ENCODE results near the gene COA5.
A peak's percentile ranks its signal among the peaks of the same experiment; 100 is the strongest.
"Not testable (repeated sequence)": the region's sequence is repeated elsewhere in the genome, so short reads cannot be mapped to it uniquely, and the experiment has no call there.

The COA5 gene

DNA sequence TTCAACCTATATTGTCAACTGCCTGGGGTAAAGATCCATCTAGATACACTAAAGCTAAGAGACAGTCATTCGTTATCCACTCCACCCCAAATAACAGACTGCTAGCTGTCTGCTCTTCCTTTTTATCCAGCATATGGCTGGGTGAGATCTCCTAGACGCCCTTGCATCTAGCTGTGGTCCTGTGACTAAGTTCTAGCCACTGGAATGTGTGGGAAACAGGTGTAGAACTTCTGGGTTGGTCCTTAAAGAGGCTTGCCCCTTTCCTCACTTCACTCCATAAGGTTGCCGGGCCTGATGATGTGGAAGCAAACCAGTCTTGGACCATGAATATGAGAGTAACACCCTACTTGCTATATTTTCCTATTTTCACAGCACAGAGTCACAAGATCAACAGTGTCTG is 3.2 kb downstream of the COA5 start:
- no peak for DNase-seq

DNA sequence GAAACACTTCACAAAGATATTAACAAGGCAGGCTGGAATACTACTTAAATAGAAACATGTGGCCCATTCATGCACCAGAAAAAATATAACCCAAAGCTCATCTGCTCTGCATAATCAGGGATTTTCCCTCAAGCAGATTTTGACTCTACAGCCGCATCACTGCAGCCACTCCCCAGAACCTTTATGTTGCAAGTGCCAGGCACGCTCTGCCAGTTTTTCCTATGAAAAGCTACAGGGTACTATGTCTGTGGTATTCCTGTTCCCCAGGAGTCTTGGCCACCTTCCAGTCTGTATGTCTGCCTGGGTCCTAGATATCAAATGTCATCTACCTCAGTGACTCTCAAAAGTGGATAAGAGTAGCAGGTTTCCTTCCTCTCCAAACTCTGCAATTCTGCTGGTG is 3.8 kb downstream of the COA5 start:
- DNase-seq: peak; percentile 16

DNA sequence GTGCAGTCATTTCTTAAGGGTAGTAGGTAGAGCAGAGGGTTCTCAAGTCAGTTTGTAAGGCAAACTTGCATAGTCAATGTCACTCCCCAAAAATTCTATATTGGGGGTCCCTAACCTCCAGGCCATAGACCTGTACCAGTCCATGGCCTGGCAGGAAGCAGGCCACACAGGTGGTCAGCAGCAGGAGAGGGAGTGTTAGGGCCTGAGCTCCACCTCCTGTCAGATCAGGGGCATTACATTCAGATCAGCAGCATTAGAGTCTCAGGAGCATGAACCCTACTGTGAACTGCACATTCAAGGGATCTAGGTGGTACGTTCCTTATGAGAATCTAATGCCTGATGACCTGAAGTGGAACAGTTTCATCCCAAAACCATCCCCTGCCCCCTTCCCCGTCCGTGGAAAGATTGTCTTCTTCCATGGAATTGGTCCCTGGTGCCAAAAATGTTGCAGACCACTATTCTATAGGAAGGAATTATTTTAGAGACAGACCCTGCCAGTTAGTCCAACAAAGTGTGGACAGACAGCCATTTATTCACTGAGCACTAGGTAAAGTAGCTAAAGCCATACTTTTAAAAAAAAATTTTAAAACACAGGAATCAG is 6.7 kb downstream of the COA5 start:
- peak; percentile 45 for DNase-seq

DNA sequence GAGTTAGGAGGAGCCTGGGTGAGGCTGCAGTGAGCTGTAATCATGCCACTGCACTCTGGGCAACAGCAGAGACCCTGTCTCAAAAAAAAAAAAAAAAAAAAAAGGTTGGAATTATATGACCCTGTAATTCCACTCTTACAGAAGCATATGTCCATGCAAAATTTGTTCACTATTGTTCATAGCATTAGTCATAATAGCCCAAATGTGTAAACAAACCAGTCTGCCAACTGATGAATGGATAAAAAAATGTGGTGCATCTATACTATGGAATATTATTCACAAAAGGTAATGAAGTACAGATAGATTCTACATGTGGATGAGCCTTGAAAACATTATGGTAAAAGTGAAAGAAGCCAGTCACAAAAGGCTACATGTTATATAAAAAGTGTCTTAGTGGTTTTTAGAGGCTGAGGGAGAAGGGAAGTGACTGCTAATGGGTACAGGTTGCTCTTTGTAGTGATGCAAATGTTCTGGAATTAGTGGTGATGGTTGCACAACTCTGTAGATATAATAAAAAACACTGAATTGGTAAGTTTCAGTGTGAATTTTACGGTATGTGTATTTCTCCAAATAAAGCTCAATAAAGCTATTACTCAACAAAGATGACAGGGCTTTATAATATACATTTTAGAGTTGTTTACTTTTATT is 9.4 kb downstream of the COA5 start:
- no peak for DNase-seq

DNA sequence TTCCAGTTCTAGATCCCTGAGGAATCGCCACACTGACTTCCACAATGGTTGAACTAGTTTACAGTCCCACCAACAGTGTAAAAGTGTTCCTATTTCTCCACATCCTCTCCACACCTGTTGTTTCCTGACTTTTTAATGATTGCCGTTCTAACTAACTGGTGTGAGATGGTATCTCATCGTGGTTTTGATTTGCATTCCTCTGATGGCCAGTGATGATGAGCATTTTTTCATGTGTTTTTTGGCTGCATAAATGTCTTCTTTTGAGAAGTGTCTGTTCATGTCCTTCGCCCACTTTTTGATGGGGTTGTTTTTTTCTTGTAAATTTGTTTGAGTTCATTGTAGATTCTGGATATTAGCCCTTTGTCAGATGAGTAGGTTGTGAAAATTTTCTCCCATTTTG is 13.6 kb downstream of the COA5 start:
- not testable (repeated sequence) for DNase-seq

DNA sequence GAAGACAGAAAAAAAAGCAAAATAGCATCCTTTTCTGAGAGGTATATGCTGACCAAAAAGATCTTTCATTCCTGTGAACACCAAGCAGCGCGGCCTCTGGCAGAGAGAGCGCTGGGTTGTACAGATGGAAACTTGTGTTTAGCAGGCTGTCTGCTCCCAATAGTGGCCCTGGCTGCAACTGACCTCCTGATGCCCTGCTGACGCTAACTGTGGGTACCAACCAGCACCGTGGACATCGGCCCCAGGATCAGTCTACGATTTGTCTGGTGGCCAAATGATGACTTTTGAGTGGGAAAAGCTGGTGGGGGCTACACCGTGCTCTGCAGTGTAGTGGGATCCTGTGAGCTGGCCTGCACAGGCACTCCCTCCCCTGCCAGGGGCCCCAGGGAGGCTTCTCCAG is 15.7 kb downstream of the COA5 start:
- DNase-seq: no peak

DNA sequence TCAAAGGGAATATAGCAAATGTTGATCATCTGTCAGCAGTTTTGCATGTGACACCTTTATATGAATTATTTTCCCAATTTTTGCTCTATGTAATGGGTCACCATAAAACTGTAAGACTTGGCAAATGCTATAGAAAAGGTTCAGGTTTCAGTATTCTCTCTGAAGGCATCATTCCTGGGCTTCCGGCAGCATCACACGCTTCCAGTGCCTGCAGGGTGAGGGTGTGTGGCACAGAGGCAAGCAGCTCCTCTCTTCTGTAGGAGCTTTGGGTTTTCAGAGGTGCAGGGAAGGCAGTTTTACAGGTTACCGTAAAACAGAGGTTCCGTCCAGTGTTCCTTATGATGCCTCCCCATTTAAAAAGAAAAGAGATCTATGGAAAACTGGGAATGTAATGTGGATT is 18.8 kb downstream of the COA5 start:
- no peak for DNase-seq

DNA sequence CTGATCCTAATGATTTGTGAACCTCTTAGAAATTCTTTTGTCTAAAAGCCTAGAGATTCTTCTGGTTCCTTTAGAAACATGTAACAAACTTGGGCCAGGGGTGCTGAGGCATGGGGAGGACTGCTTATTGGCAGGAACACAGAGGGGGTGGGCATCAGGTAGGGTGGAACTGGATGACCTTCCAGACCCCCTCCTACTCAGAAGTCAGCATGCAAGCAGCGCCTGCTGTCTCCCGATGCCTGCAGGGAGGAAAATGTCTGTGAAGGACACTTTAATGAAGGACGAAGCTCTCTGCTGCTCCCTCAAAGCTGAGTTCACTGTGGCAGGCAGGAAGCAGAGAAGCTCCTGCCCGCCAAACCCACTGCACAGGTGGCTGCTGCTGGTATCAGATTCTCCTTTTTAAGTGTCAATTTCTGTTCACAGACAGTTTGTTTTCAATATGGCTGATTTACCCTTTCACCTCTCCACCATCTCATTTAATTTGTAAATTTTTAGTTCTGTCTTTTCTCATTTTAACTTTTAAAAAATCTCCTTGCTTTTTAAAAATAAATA is 19.4 kb downstream of the COA5 start:
- DNase-seq: no peak

DNA sequence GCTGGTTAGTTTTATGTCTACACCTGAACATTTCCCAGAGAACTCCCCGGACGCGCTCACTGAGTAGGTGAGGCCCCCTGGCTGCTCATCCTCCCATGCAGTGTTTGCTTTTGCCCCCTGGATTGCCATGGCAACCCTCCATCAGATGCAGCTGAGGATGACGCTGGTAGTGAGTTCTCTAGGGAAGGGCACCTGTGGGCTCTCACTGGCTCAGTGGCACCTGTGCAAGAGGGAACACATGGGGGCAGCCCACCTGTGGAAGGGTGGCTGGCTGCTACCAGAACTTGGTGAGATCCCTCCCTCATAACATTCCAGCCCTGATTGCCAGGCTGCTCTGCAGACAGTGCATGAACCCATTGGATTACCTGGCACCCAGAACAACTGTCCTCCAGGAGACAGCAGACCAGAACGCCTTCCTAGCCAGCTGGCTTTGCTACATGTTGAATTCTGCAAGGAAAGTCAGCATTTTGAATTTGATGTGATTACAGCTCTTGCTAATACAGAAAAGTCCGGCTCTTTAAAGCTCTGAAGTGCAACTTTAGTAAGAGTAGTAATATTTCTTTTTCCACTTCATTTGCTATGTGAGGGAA is 21.7 kb downstream of the COA5 start:
- DNase-seq: no peak

DNA sequence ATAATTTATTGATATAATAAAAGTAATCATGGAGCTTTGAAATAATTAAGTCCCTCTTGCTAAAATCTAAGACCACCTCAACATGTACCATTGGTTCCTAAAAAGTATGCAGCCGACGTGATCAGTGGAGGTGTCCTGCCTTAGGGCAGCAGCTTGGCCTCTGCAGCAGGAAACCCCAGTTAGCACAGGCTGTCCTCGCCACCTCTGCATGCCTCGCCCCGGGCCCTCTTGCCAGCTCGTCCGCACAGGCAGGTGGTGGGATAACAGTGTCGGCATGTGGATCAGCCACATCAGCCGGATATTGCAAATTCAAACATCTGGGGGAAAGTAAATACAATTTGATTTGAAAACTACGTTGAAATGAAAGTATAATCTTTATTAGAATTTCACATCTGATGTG is 22.9 kb downstream of the COA5 start:
- DNase-seq: no peak

DNA sequence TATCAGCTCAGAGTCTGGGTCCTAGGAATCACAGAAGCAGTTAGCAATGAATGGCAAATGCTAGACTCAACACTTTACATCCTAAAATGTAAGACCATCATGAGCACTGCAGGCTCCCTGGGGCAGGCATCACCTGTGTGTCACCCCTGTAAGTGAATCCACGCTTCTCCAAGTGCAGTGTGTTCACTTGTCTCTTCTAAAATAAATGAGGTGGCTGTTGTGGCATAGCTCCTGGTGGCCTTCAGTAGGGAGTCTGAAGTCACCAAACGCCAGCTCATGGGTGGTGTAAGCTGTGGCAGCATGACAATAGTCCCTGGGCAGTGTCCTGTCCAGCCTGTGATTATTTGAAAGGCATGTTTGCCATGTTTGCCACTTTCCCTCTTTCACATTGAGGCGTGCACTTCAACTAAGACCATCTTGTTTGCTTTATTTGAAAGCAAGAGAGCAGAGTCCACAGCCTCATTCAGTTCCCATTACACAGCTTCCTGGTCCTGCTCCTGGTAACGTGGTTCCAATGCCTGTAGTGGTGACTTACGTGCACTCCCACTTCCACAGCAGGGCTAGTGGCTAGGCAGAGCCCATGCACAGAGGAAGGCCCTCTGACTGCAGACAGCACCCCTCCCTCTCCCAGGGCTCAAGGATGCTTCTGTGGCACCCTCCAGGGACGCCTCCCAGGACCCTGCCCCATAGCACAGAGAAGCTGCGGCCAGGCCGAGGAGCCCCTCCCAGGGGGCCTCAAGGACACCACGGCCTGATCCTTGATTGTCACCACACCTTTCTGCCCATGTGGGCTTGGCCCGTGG is 24.3 kb downstream of the COA5 start:
- DNase-seq: no peak

DNA sequence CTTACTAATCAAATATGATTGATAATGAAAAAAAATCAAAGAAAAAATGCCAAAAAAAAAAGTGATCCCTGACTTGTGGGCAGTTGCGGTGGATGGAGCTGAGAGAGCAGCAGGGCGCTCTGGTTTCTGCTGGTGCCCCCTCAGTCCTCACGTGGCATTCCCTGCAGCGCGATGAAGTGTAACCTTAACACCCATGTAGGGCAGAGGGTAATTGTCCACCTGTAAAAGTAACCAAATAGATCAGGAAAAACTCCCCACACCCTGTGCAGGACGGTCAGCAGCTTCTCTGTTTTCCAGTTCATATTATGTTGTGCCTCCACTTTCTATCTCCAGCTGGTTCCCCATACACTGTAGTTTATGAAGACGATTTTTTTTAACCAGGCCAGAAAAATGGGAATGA is 25.0 kb downstream of the COA5 start:
- DNase-seq: no peak

DNA sequence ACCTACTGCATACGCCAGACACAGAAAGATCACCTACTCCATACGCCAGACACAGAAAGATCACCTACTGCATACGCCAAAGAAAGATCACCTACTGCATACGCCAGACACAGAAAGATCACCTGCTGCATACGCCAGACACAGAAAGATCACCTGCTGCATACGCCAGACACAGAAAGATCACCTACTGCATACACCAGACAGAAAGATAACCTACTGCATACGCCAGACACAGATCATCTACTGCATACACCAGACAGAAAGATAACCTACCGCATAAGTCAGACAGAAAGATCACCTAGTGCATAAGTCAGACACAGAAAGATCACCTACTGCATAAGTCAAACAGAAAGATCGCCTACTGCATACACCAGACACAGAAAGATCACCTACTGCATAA is 25.8 kb downstream of the COA5 start:
- DNase-seq: no peak

DNA sequence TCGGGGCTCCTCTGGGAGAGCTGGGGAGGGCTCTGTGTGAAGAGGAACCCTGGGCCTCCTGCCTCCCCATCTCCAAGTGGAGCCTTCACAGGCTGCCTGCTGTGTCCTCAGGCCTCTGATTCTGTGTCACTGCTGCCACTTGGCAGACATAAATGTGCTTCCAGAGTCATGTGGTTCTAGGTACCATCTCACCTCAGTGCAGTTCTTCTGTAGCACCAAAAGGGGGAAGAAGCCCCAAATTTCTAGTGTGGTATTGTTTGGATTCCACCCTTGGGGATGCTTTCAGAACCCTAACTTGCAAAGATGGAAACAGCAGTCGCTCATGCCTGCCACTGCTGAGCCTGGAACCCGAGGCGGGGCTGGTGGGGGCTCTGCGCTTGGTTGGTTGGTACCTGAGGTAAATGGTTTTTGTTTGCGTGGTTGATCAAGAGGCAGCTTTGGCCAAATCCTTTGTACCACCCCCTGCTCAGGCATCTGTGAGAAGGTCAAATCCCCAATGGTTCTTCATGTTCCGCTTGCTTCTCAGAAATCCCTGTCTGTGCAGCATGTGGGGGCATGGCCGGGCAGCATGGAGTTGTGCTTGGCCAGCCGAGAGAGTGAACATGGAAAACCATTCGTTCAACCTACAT is 27.5 kb downstream of the COA5 start:
- DNase-seq: no peak

DNA sequence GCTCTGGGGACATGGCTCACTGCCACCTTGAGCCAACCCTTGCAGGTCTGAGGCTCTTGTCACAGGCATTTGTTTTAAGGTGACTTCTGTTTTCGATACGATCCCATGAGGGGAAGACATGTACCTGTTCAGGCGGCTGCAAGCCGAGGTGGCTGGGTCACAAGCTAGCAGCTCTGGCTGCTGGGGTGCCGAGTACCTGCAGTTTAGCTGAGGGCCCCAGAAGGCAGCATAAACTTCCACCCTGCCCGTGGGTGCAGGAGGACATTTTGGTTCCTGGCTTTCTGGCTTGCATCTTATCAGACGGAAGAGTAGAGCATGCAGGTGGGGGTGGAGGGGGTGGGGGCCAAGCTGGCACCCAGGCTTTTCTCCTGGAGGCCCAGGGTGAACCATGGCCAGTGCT is 28.4 kb downstream of the COA5 start:
- DNase-seq: no peak

DNA sequence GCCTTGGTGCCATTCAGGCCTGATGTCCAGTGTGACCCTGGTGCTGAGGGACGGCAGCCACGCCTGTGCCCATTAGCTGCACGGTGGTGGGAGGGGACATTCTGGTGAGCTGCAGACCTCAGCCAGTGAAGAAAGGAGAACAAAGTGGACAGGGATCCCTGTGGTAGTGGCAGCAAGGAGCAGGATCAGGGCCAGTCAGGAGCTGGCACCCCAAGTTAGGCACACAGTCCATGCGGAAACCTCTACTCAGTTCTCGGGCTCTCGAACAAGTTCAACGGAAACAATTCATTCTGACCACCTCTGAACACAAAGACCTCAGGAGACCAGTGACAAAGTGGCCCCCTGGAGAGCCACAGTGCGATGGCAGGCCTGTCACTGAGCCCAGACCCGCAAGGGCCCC is 30.1 kb downstream of the COA5 start:
- no peak for DNase-seq

DNA sequence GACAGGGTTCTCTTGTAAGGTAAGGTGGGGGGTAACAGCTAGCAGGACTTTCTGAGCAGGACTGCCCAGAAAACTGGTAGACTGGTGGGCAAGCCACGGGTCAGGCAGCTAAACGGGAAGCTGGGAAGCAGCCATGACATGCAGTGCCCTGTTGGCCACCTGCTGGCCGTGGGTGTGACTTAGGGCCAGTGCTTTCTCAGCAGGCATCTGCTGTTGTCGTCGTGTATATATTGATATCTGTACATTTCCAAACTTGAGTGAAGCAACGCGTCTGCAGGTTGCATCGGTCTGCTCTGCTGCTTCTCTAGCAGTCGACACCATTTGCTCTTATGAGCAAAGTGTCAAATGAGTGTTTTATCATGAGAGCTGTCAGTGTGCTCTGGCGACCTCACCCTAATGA is 31.0 kb downstream of the COA5 start:
- no peak for DNase-seq

DNA sequence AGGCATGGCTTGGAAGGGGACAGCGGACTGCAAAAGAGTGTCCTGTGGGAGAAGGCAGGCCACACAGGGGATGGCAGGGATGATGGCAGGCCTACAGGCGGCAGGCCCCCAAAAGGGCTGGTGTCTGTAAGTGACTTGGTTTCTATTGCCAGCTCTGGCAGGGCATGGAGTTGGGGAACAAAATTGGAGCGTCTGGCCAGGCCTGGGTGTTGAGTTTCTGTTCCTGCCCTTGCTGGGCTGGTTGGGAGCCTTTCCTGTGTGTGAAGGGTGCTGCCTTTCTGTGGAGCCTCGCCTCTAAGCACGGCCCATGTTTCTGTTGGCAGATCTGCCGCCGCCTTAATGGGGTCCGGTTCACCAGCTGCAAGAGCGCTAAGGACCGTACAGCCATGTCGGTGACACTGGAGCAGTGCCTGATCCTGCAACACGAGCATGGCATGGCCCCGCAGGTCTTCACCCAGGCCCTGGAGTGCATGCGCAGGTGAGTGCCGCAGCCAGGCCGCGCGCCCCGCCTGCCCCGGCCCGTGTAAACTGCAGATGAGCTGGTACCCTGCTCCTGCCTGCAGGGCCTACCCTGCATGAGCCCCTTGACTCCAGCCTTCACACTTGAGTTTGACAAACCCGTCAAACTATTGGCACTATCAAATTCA is 31.5 kb downstream of the COA5 start:
- no peak for DNase-seq

DNA sequence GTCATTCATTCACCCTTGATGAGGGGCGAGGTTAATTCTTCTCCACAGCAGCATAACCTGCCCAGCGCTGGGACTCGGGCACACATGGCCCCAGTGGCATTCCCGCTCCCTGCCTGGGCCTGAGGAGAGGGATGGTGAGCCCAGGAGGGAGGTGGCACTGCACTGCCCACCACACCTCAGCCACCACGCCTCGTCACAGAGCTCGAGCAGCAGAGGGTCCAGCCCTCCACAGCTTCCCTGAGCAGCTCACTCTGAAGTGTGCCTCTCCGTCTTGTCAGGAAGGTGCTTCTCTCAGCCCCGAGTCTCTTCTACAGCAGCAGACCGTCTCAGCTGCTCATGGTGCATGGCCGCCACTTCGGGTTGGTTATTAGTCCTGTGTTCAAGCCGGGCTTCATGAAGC is 34.9 kb downstream of the COA5 start:
- no peak for DNase-seq

DNA sequence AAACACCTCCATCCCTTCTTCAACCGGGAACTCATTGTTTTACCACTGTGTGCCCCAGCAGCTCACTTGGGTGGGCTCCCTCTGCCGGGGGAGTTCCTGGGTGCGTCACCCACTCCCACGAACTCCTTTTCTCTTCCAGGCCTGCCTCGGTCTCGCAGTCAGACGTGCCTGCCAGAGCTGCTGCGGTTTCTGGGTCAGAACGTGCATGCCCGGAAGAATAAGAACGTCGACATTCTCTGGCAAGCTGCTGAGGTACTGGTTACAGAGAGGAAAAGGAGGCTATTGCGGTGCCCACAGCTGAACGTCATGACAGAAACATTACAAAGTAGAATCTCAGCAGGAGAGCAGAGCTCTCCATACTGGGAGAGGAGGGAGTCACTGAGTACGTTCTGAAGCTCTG is 35.6 kb downstream of the COA5 start:
- DNase-seq: no peak

DNA sequence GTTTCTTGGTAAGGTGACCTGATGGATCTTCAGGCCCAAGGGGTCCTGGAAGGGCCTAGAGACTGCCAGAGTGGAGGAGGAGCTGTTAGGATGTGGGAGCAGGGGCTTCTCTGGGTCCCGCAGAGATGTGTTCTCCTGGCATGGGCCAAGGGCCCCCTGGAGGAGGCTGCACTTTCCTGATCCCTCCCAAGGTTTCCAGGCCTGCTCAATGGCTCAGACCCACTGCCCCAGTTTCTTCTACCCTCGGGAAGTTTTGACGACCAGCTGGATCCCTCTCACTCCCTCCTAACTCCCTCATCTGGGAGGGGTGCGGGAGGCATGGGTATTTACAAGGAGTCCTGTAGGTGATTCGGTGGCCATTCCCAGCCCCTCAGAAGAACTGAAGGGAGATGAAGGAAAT is 36.1 kb downstream of the COA5 start:
- DNase-seq: no peak

DNA sequence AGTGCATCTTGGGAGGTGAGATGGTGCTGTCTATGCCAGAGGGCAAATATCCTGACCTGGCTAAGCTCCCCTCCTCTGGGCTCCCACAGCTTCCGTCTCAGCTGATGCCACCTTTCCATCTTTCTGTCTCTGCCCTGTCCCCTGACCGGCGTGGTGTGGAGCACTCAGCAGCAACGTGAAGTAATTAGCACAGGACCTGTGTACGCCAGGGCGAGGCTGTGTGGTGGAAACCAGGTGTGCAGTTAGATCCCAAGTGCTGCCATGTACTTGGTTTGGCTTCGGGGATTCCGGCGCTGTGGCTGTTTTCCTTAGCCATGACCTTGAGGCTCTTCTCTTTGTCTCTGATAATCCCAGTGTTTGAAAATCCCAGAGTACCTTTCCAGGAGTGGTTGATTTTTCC is 36.5 kb downstream of the COA5 start:
- no peak for DNase-seq

All from activated CD4-positive, alpha-beta T cell treated with anti-CD3 and anti-CD28 coated beads, Interleukin-10, Interleukin-2, amounts not matched to agents 100 ng/mL and 50 ng/mL, durations not matched to agents 16 hours and 8 hours (primary cell).